WTC11 (cell line): Measurements from ENCODE around the gene TPD52L2. TPM values are rescaled to one million over a fixed set of nuclear protein-coding genes. Genes with fewer than 3 reads are reported as not detected.

ENCODE experiments used
- ATAC-seq: fragments of 200-7000 bp; cut with Tn5 transposase; 2 replicates; pipeline ENCODE4 v1.10.0; 2021; ENCODE audit warnings: mild to moderate bottlenecking, moderate library complexity
- CTCF ChIA-PET: fragments of 300-600 bp; sonication (Branson Sonifier 250); formaldehyde crosslinking; loops from one replicate; lab custom pipeline; 2021; ENCODE audit warnings: antibody characterized with exemption; lab: Charles Lee
- POLR2A ChIA-PET: fragments of 350-600 bp; sonication (Branson Sonifier 250); formaldehyde crosslinking; loops from one replicate; lab custom pipeline; 2021; ENCODE audit warnings: antibody characterized with exemption; lab: Charles Lee
- DNase-seq: peaks from one replicate; pipeline ENCODE4 v3.0.0; 2021; ENCODE audit warnings: low spot score
- H3K27ac Mint-ChIP-seq: 2 replicates; pipeline ENCODE4 v1.8.0; 2021; ENCODE audit warnings: mixed read lengths
- H3K27me3 Mint-ChIP-seq: 2 replicates; pipeline ENCODE4 v1.8.0; 2021; ENCODE audit warnings: low read depth, mild to moderate bottlenecking, moderate library complexity, mixed read lengths
- H3K36me3 Mint-ChIP-seq: 2 replicates; pipeline ENCODE4 v1.8.0; 2021; ENCODE audit warnings: mixed read lengths
- H3K4me1 Mint-ChIP-seq: 2 replicates; pipeline ENCODE4 v1.8.0; 2022; ENCODE audit warnings: mixed read lengths
- H3K4me3 Mint-ChIP-seq: 2 replicates; pipeline ENCODE4 v1.8.0; 2021; ENCODE audit warnings: mild to moderate bottlenecking, moderate library complexity, mixed read lengths
- H3K9me3 Mint-ChIP-seq: 2 replicates; pipeline ENCODE4 v1.8.0; 2021; ENCODE audit warnings: mixed read lengths
- AR ChIP-seq: fragments of 250-450 bp; sonication (Bioruptor Pico); IDR thresholded peaks from 2 replicates; pipeline ENCODE4 v1.9.0; 2021; ENCODE audit warnings: mild to moderate bottlenecking
- ATF6 ChIP-seq: sonication (generic); formaldehyde crosslinking; IDR thresholded peaks from 2 replicates; pipeline ENCODE4 v1.8.1; 2023; ENCODE audit warnings: mild to moderate bottlenecking, missing genetic modification reagents
- E2F4 ChIP-seq: sonication (generic); formaldehyde crosslinking; IDR thresholded peaks from 2 replicates; pipeline ENCODE4 v1.8.1; 2022; ENCODE audit warnings: low read depth, mild to moderate bottlenecking, moderate library complexity, missing genetic modification reagents, borderline replicate concordance
- EMX1 ChIP-seq: fragments of 250-450 bp; sonication (Bioruptor Pico); IDR thresholded peaks from 2 replicates; pipeline ENCODE4 v1.8.0; 2021; ENCODE audit warnings: mild to moderate bottlenecking
- ETV6 ChIP-seq: sonication (generic); formaldehyde crosslinking; IDR thresholded peaks from 2 replicates; pipeline ENCODE4 v1.8.1; 2022; ENCODE audit warnings: mild to moderate bottlenecking, missing genetic modification reagents
- HMGA2 ChIP-seq: fragments of 250-450 bp; sonication (Bioruptor Pico); IDR thresholded peaks from 2 replicates; pipeline ENCODE4 v1.4.0; 2021; ENCODE audit warnings: mild to moderate bottlenecking, moderate library complexity
- KAT7 ChIP-seq: sonication (generic); formaldehyde crosslinking; IDR thresholded peaks from 2 replicates; pipeline ENCODE4 v1.8.1; 2023; ENCODE audit warnings: missing genetic modification reagents, mild to moderate bottlenecking, borderline replicate concordance
- MLX ChIP-seq: sonication (generic); formaldehyde crosslinking; IDR thresholded peaks from 2 replicates; pipeline ENCODE4 v1.8.1; 2023; ENCODE audit warnings: mild to moderate bottlenecking, missing genetic modification reagents, moderate library complexity
- MYBL2 ChIP-seq: sonication (generic); formaldehyde crosslinking; IDR thresholded peaks from 2 replicates; pipeline ENCODE4 v1.8.1; 2023; ENCODE audit warnings: mild to moderate bottlenecking, moderate library complexity, missing genetic modification reagents
- NR1H2 ChIP-seq: sonication (generic); formaldehyde crosslinking; IDR thresholded peaks from 2 replicates; pipeline ENCODE4 v1.9.0; 2021; ENCODE audit warnings: mild to moderate bottlenecking, moderate library complexity, missing genetic modification reagents
- NR3C1 ChIP-seq: sonication (generic); formaldehyde crosslinking; conservative IDR thresholded peaks from 2 replicates; pipeline ENCODE4 v1.8.1; 2023; ENCODE audit warnings: low read depth, mild to moderate bottlenecking, missing genetic modification reagents
- RORB ChIP-seq: fragments of 250-450 bp; sonication (Bioruptor Pico); IDR thresholded peaks from 2 replicates; pipeline ENCODE4 v1.9.0; 2021; ENCODE audit warnings: mild to moderate bottlenecking
- TCF7 ChIP-seq: sonication (generic); formaldehyde crosslinking; IDR thresholded peaks from 2 replicates; pipeline ENCODE4 v1.8.0; 2022; ENCODE audit warnings: mild to moderate bottlenecking, low read depth, missing genetic modification reagents, moderate library complexity
- TEAD4 ChIP-seq: sonication (generic); formaldehyde crosslinking; IDR thresholded peaks from 2 replicates; pipeline ENCODE4 v1.8.0; 2022; ENCODE audit warnings: mild to moderate bottlenecking, missing genetic modification reagents
- ZBTB21 ChIP-seq: sonication (generic); formaldehyde crosslinking; IDR thresholded peaks from 2 replicates; pipeline ENCODE4 v1.8.1; 2023; ENCODE audit warnings: mild to moderate bottlenecking, missing genetic modification reagents, borderline replicate concordance
- ZNF425 ChIP-seq: fragments of 250-450 bp; sonication (Bioruptor Pico); conservative IDR thresholded peaks from 2 replicates; pipeline ENCODE4 v1.9.0; 2021; ENCODE audit warnings: mild to moderate bottlenecking
- total RNA-seq: library from RNA; stranded (reverse); gene quantifications from 3 replicates; pipeline ENCODE4 v1.2.3, GENCODE V29; 2021
- TF ChIP-seq, protein P1 (sequence below): sonication (generic); formaldehyde crosslinking; IDR thresholded peaks from 2 replicates; pipeline ENCODE4 v1.8.0; 2022; ENCODE audit warnings: mild to moderate bottlenecking, missing genetic modification reagents
- TF ChIP-seq, protein P2 (sequence below): sonication (generic); formaldehyde crosslinking; IDR thresholded peaks from 2 replicates; pipeline ENCODE4 v1.8.0; 2022; ENCODE audit warnings: mild to moderate bottlenecking, missing genetic modification reagents
- TF ChIP-seq, protein P3 (sequence below): sonication (generic); formaldehyde crosslinking; IDR thresholded peaks from 2 replicates; pipeline ENCODE4 v1.8.0; 2023; ENCODE audit warnings: missing genetic modification reagents

The TPD52L2 gene
- total RNA-seq, 1 experiment from 2014 or later, result 80.8 TPM

DNA sequence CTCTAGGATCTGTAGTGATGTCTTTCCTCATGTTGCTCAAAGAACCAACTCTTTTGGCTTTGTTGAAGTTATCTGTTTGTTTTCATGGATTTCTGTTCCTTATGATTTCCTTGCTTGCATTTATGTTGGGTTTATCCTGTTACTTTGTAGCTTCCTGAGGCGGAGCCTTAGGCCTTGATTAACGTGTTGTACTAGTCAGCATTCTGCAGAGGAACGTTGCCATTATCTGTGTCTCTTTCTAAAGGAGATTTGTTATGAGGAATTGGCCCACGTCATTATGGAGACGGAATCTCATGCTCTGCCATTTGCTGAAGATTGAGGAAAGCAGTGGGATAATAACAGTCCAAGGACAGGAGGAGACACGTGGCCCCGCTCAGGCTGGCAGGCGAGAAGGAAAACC lies 61.2 kb downstream of the TPD52L2 start:
- ChIA-PET POLR2A (no interaction called here), CTCF (interaction anchor here (1.6 kb wide), 1 partner anchor 151 kb away, joined by 3 read pairs; no protein-coding TSS in a partner anchor)
- H3K27ac Mint-ChIP-seq, result peak overlapping the region; percentile 69; the same call in 1 of the 2 replicates

DNA sequence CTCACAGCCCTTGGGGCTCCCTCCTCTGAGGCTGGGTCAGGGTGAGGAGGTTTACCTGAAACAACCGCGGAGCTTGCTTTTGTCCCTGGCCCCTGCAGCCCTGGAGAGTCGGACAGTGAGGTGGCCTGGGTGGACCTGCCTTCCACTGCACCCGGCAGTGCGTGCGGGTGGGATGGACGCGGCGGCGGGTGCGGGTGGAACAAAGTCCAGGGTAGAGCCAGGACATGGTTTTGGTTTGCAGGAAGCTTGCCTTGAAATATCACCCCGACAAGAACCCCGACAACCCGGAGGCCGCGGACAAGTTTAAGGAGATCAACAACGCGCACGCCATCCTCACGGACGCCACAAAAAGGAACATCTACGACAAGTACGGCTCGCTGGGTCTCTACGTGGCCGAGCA lies 64.0 kb downstream of the TPD52L2 start:
- H3K27me3 Mint-ChIP-seq, result no peaks in the 10 kb centered on the region
- ChIA-PET CTCF (interaction anchor here (1.5 kb wide), 1 partner anchor 51 kb away, joined by 3 read pairs; the partner anchor contains the start of gene SAMD10), POLR2A (interaction anchor here (0.7 kb wide), 1 partner anchor 11 kb away, joined by 3 read pairs; no protein-coding TSS in a partner anchor)
- peaks cover 42% of the 10 kb centered on the region for H3K36me3 Mint-ChIP-seq
- no peak overlapping the region for H3K27ac Mint-ChIP-seq
- no peak overlapping the region for H3K4me3 Mint-ChIP-seq
- no peak for ATAC-seq
- DNase-seq, result no peak
- no peaks in the 10 kb centered on the region for H3K4me1 Mint-ChIP-seq
- no peaks in the 10 kb centered on the region for H3K9me3 Mint-ChIP-seq
- TF ChIP-seq E2F4 (CRISPR knock-in tag), result no peak
- TF ChIP-seq, protein P1, sequence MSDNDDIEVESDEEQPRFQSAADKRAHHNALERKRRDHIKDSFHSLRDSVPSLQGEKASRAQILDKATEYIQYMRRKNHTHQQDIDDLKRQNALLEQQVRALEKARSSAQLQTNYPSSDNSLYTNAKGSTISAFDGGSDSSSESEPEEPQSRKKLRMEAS (CRISPR knock-in tag), result no peak
- TF ChIP-seq TEAD4 (CRISPR knock-in tag), result no peak
- TF ChIP-seq MYBL2, result no peak
- TF ChIP-seq NR3C1, result no peak
- TF ChIP-seq ZBTB21 (CRISPR knock-in tag), result no peak
- no peak for TF ChIP-seq ETV6 (CRISPR knock-in tag)
- TF ChIP-seq ZNF425, result no peak
- no peak for TF ChIP-seq KAT7
- no peak for TF ChIP-seq MLX (CRISPR knock-in tag)
- no peak for TF ChIP-seq ATF6 (CRISPR knock-in tag)
- TF ChIP-seq EMX1, result no peak
- TF ChIP-seq, protein P2, sequence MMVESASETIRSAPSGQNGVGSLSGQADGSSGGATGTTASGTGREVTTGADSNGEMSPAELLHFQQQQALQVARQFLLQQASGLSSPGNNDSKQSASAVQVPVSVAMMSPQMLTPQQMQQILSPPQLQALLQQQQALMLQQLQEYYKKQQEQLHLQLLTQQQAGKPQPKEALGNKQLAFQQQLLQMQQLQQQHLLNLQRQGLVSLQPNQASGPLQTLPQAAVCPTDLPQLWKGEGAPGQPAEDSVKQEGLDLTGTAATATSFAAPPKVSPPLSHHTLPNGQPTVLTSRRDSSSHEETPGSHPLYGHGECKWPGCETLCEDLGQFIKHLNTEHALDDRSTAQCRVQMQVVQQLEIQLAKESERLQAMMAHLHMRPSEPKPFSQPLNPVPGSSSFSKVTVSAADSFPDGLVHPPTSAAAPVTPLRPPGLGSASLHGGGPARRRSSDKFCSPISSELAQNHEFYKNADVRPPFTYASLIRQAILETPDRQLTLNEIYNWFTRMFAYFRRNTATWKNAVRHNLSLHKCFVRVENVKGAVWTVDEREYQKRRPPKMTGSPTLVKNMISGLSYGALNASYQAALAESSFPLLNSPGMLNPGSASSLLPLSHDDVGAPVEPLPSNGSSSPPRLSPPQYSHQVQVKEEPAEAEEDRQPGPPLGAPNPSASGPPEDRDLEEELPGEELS, result no peak

More for the DNA sequence above, 61.2 kb downstream of the TPD52L2 start:
- Mint-ChIP-seq H3K4me1 (no peaks in the 10 kb centered on the region), H3K4me3 (no peak overlapping the region), H3K27me3 (no peaks in the 10 kb centered on the region), H3K9me3 (no peaks in the 10 kb centered on the region), H3K36me3 (peaks cover 29% of the 10 kb centered on the region)
- TF ChIP-seq HMGA2 (no peak), RORB (no peak), NR1H2 (CRISPR knock-in tag) (no peak), TCF7 (CRISPR knock-in tag) (no peak), AR (no peak)
- TF ChIP-seq, protein P3, sequence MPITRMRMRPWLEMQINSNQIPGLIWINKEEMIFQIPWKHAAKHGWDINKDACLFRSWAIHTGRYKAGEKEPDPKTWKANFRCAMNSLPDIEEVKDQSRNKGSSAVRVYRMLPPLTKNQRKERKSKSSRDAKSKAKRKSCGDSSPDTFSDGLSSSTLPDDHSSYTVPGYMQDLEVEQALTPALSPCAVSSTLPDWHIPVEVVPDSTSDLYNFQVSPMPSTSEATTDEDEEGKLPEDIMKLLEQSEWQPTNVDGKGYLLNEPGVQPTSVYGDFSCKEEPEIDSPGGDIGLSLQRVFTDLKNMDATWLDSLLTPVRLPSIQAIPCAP (CRISPR knock-in tag), result no peak
- no peak for ATAC-seq
- no peak for DNase-seq
